Astrocyte (in vitro differentiated cells and primary cell): Measurements from ENCODE around the gene ZNF778. TPM values are rescaled to one million over a fixed set of nuclear protein-coding genes. Genes with fewer than 3 reads are reported as not detected.

Experiments used
- DNase-seq: peaks from one replicate; pipeline ENCODE4 v3.0.0-alpha.2; 2010; ENCODE audit warnings: low read depth
- FAIRE-seq: peaks from 2 replicates; lab custom pipeline; 2011; peaks lifted over from hg19 to GRCh38; lab: Jason Lieb, UNC
- H2AFZ ChIP-seq: 2 replicates; pipeline ENCODE4 v1.6.0; 2012; ENCODE audit warnings: low read depth, low read length, inconsistent platforms
- H3K27ac ChIP-seq: 2 replicates; pipeline ENCODE4 v1.5.1; 2011; ENCODE audit warnings: low read depth, low read length, inconsistent platforms
- H3K27me3 ChIP-seq: 2 replicates; pipeline ENCODE4 v1.6.0; 2011; ENCODE audit warnings: low read length, inconsistent platforms; ENCODE audit not compliant: insufficient read depth
- H3K36me3 ChIP-seq: 2 replicates; pipeline ENCODE4 v1.5.1; 2011; ENCODE audit warnings: low read length, inconsistent platforms; ENCODE audit not compliant: insufficient read depth
- H3K4me1 ChIP-seq: 2 replicates; pipeline ENCODE4 v1.5.1; 2011; ENCODE audit warnings: low read length, inconsistent platforms; ENCODE audit not compliant: insufficient read depth
- H3K4me2 ChIP-seq: 2 replicates; pipeline ENCODE4 v1.6.0; 2012; ENCODE audit warnings: low read length, inconsistent platforms
- H3K4me3 ChIP-seq: 2 replicates; pipeline ENCODE4 v1.5.1; 2011; ENCODE audit warnings: low read depth, mild to moderate bottlenecking, low read length, inconsistent platforms; ENCODE audit not compliant: insufficient read depth
- H3K79me2 ChIP-seq: 2 replicates; pipeline ENCODE4 v1.6.0; 2012; ENCODE audit warnings: mild to moderate bottlenecking, low read length, inconsistent platforms; ENCODE audit not compliant: insufficient read depth
- H3K9ac ChIP-seq: 2 replicates; pipeline ENCODE4 v1.6.0; 2012; ENCODE audit warnings: mild to moderate bottlenecking, low read length, inconsistent platforms
- H3K9me3 ChIP-seq: 2 replicates; pipeline ENCODE4 v1.5.1; 2012; ENCODE audit warnings: low read depth, mild to moderate bottlenecking, low read length, inconsistent platforms; ENCODE audit not compliant: insufficient read depth
- H4K20me1 ChIP-seq: 2 replicates; pipeline ENCODE4 v1.6.0; 2012; ENCODE audit warnings: low read length, inconsistent platforms; ENCODE audit not compliant: insufficient read depth
- H3K27ac Mint-ChIP-seq: one replicate; pipeline ENCODE4 v1.8.0; 2021; ENCODE audit warnings: mild to moderate bottlenecking, mixed read lengths; ENCODE audit not compliant: unreplicated experiment
- H3K27me3 Mint-ChIP-seq: one replicate; pipeline ENCODE4 v1.8.0; 2021; ENCODE audit warnings: low read depth, mixed read lengths; ENCODE audit not compliant: unreplicated experiment
- H3K36me3 Mint-ChIP-seq: one replicate; pipeline ENCODE4 v1.8.0; 2021; ENCODE audit warnings: low read depth, mixed read lengths; ENCODE audit not compliant: unreplicated experiment
- H3K4me1 Mint-ChIP-seq: one replicate; pipeline ENCODE4 v1.8.0; 2021; ENCODE audit warnings: low read depth, mixed read lengths; ENCODE audit not compliant: unreplicated experiment
- H3K4me3 Mint-ChIP-seq: one replicate; pipeline ENCODE4 v1.8.0; 2021; ENCODE audit warnings: mild to moderate bottlenecking, moderate library complexity, mixed read lengths; ENCODE audit not compliant: unreplicated experiment
- H3K9me3 Mint-ChIP-seq: one replicate; pipeline ENCODE4 v1.8.0; 2021; ENCODE audit warnings: mild to moderate bottlenecking, mixed read lengths; ENCODE audit not compliant: unreplicated experiment
- EZH2 ChIP-seq: IDR thresholded peaks from 2 replicates; pipeline ENCODE4 v1.6.1; 2012; ENCODE audit warnings: mild to moderate bottlenecking, low read length, inconsistent platforms; ENCODE audit not compliant: insufficient read depth
- total RNA-seq: library from RNA; stranded (reverse); gene quantifications from 2 replicates; pipeline ENCODE4 v1.2.1, GENCODE V29; 2021
- TF ChIP-seq, protein P1 (sequence below): IDR thresholded peaks from 2 replicates; pipeline ENCODE4 v1.5.1; 2011; ENCODE audit warnings: low read depth, mild to moderate bottlenecking, inconsistent platforms, low read length, moderate library complexity; ENCODE audit not compliant: insufficient read depth

Gene ZNF778
- total RNA-seq, 1 donor from 2014 or later, result 15.5 TPM

GRCh38 chr16:89175280-89176146 lies 42.0 kb upstream of the ZNF778 start:
- H3K27me3 Mint-ChIP-seq, result peaks cover 16% of the 10 kb centered on the region
- H3K4me1 Mint-ChIP-seq, result no peaks in the 10 kb centered on the region
- H3K27me3 ChIP-seq, result no peaks in the 10 kb centered on the region
- H2AFZ ChIP-seq, result no peak overlapping the region
- no peak overlapping the region for H3K27ac Mint-ChIP-seq
- no peaks in the 10 kb centered on the region for H3K79me2 ChIP-seq
- H3K36me3 Mint-ChIP-seq, result no peaks in the 10 kb centered on the region
- no peak overlapping the region for H3K4me2 ChIP-seq
- H3K9me3 ChIP-seq, result no peaks in the 10 kb centered on the region
- H3K36me3 ChIP-seq, result no peaks in the 10 kb centered on the region
- H3K9ac ChIP-seq, result no peak overlapping the region
- no peak for TF ChIP-seq EZH2
- TF ChIP-seq, protein P1, sequence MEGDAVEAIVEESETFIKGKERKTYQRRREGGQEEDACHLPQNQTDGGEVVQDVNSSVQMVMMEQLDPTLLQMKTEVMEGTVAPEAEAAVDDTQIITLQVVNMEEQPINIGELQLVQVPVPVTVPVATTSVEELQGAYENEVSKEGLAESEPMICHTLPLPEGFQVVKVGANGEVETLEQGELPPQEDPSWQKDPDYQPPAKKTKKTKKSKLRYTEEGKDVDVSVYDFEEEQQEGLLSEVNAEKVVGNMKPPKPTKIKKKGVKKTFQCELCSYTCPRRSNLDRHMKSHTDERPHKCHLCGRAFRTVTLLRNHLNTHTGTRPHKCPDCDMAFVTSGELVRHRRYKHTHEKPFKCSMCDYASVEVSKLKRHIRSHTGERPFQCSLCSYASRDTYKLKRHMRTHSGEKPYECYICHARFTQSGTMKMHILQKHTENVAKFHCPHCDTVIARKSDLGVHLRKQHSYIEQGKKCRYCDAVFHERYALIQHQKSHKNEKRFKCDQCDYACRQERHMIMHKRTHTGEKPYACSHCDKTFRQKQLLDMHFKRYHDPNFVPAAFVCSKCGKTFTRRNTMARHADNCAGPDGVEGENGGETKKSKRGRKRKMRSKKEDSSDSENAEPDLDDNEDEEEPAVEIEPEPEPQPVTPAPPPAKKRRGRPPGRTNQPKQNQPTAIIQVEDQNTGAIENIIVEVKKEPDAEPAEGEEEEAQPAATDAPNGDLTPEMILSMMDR, result no peak
- DNase-seq (no peak), FAIRE-seq (no peak)
- H3K9me3 Mint-ChIP-seq, result no peaks in the 10 kb centered on the region
- no peaks in the 10 kb centered on the region for H3K4me1 ChIP-seq
- H4K20me1 ChIP-seq, result no peaks in the 10 kb centered on the region
- H3K27ac ChIP-seq, result no peak overlapping the region
- H3K4me3 Mint-ChIP-seq, result no peak overlapping the region
- no peak overlapping the region for H3K4me3 ChIP-seq

GRCh38 chr16:89176147-89176690 lies 41.3 kb upstream of the ZNF778 start:
- no peak overlapping the region for H3K9ac ChIP-seq
- Mint-ChIP-seq H3K4me3 (no peak overlapping the region), H3K36me3 (no peaks in the 10 kb centered on the region), H3K27ac (no peak overlapping the region), H3K27me3 (peaks cover 13% of the 10 kb centered on the region), H3K9me3 (no peaks in the 10 kb centered on the region), H3K4me1 (no peaks in the 10 kb centered on the region)
- H3K27me3 ChIP-seq, result no peaks in the 10 kb centered on the region
- H3K27ac ChIP-seq, result no peak overlapping the region
- DNase-seq (no peak), FAIRE-seq (no peak)
- H3K4me1 ChIP-seq, result no peaks in the 10 kb centered on the region
- H3K4me3 ChIP-seq, result no peak overlapping the region
- no peak overlapping the region for H3K4me2 ChIP-seq
- no peak overlapping the region for H2AFZ ChIP-seq
- no peak for TF ChIP-seq EZH2
- TF ChIP-seq, protein P1, result no peak
- H3K9me3 ChIP-seq, result no peaks in the 10 kb centered on the region
- no peaks in the 10 kb centered on the region for H4K20me1 ChIP-seq
- H3K36me3 ChIP-seq, result no peaks in the 10 kb centered on the region
- H3K79me2 ChIP-seq, result no peaks in the 10 kb centered on the region

- no peak overlapping the region for H3K27ac ChIP-seq
- TF ChIP-seq, protein P1, result no peak
- TF ChIP-seq EZH2, result no peak
- H3K9ac ChIP-seq, result no peak overlapping the region
- H3K27me3 ChIP-seq, result no peaks in the 10 kb centered on the region
- Mint-ChIP-seq H3K36me3 (no peaks in the 10 kb centered on the region), H3K27me3 (peaks cover 14% of the 10 kb centered on the region), H3K9me3 (no peaks in the 10 kb centered on the region), H3K4me1 (no peaks in the 10 kb centered on the region), H3K27ac (no peak overlapping the region), H3K4me3 (no peak overlapping the region)
- no peak overlapping the region for H3K4me3 ChIP-seq
- H3K4me1 ChIP-seq, result no peaks in the 10 kb centered on the region
- DNase-seq (no peak), FAIRE-seq (no peak)
- H3K4me2 ChIP-seq, result no peak overlapping the region
- H4K20me1 ChIP-seq, result no peaks in the 10 kb centered on the region
- H3K36me3 ChIP-seq, result no peaks in the 10 kb centered on the region
- H3K9me3 ChIP-seq, result no peaks in the 10 kb centered on the region
- no peak overlapping the region for H2AFZ ChIP-seq
- no peaks in the 10 kb centered on the region for H3K79me2 ChIP-seq
Measured at GRCh38 chr16:89176717-89177116, 40.8 kb upstream of the ZNF778 start.
